WTC11 (cell line): ENCODE results near the gene CACHD1.

Source experiments
- AFF4 ChIP-seq: sonication (generic); formaldehyde crosslinking; IDR thresholded peaks from 2 replicates; pipeline ENCODE4 v1.8.1; 2023; ENCODE audit warnings: mild to moderate bottlenecking, missing genetic modification reagents, borderline replicate concordance
- ARID4B ChIP-seq: sonication (generic); formaldehyde crosslinking; IDR thresholded peaks from 2 replicates; pipeline ENCODE4 v1.8.0; 2023; ENCODE audit warnings: missing genetic modification reagents, mild to moderate bottlenecking, borderline replicate concordance
- ATF3 ChIP-seq: sonication (generic); formaldehyde crosslinking; conservative IDR thresholded peaks from 2 replicates; pipeline ENCODE4 v1.8.1; 2022; ENCODE audit warnings: mild to moderate bottlenecking, missing genetic modification reagents
- CREB1 ChIP-seq: sonication (generic); formaldehyde crosslinking; IDR thresholded peaks from 2 replicates; pipeline ENCODE4 v1.8.0; 2023; ENCODE audit warnings: mild to moderate bottlenecking, missing genetic modification reagents
- CTCF ChIP-seq: fragments of 200-600 bp; IDR thresholded peaks from 2 replicates; pipeline ENCODE4 v1.8.0; 2022; ENCODE audit warnings: antibody characterized with exemption
- ESRRA ChIP-seq: sonication (generic); formaldehyde crosslinking; IDR thresholded peaks from 2 replicates; pipeline ENCODE4 v1.8.1; 2022; ENCODE audit warnings: mild to moderate bottlenecking, missing genetic modification reagents, borderline replicate concordance
- HMGXB4 ChIP-seq: sonication (generic); formaldehyde crosslinking; IDR thresholded peaks from 2 replicates; pipeline ENCODE4 v1.8.1; 2023; ENCODE audit warnings: mild to moderate bottlenecking, moderate library complexity, missing genetic modification reagents
- NR1H2 ChIP-seq: sonication (generic); formaldehyde crosslinking; IDR thresholded peaks from 2 replicates; pipeline ENCODE4 v1.9.0; 2021; ENCODE audit warnings: mild to moderate bottlenecking, moderate library complexity, missing genetic modification reagents
- ZNF121 ChIP-seq: sonication (generic); formaldehyde crosslinking; IDR thresholded peaks from 2 replicates; pipeline ENCODE4 v1.8.0; 2023; ENCODE audit warnings: missing genetic modification reagents
- ZSCAN18 ChIP-seq: fragments of 250-450 bp; sonication (Bioruptor Pico); IDR thresholded peaks from 2 replicates; pipeline ENCODE4 v2.1.2; 2022; ENCODE audit warnings: mild to moderate bottlenecking, moderate library complexity

- no peak for TF ChIP-seq ATF3 (CRISPR knock-in tag)
- no peak for TF ChIP-seq CTCF
- no peak for TF ChIP-seq NR1H2 (CRISPR knock-in tag)
- no peak for TF ChIP-seq AFF4 (CRISPR knock-in tag)
- no peak for TF ChIP-seq ESRRA (CRISPR knock-in tag)
- TF ChIP-seq HMGXB4 (CRISPR knock-in tag), result no peak
- no peak for TF ChIP-seq CREB1 (CRISPR knock-in tag)
- no peak for TF ChIP-seq ZSCAN18 (CRISPR knock-in tag)
- no peak for TF ChIP-seq ZNF121
- no peak for TF ChIP-seq ARID4B (CRISPR knock-in tag)
Observed at GRCh38 chr1:64677532-64677931, 207.6 kb downstream of the CACHD1 start.
